ENCODE data around the gene ZNF672.
"Not testable (repeated sequence)": the region's sequence is repeated elsewhere in the genome, so short reads cannot be mapped to it uniquely, and the experiment has no call there.

GRCh38 chr1:248830718-248831017 is 7.4 kb upstream of the ZNF672 start:
- TF ChIP-seq CTCF, POLR2A (IDR thresholded peaks at IDR 0.05): not testable (repeated sequence)

Data from testis (tissue), 2 donors.